Measurements from ENCODE around the gene ZFYVE9. TPM values are rescaled to one million over a fixed set of nuclear protein-coding genes. Genes with fewer than 3 reads are reported as not detected.

Gene ZFYVE9
- total and polyA plus RNA-seq, 2 experiments from 2014 or later = 5.4 to 27.3 TPM

GRCh38 chr1:52386458-52386857, 244.6 kb downstream of the ZFYVE9 start (continued):
- TF ChIP-seq ZNF462 (CRISPR knock-in tag; IDR thresholded peaks at IDR 0.05) (no peak), JUNB (IDR thresholded peaks at IDR 0.05; ENCODE audit: unreplicated experiment) (no peak)

GRCh38 chr1:52393174-52393573, 251.3 kb downstream of the ZFYVE9 start:
- no peak overlapping the region for H3K4me2 ChIP-seq
- no peaks in the 10 kb centered on the region for H3K27me3 ChIP-seq (ENCODE audit: insufficient read depth)
- peaks cover 40% of the 10 kb centered on the region for H4K20me1 ChIP-seq (replicated peaks; ENCODE audit: insufficient read depth)
- Mint-ChIP-seq H3K9me3 (no peaks in the 10 kb centered on the region), H3K36me3 (ENCODE audit: low read depth) (peaks cover 89% of the 10 kb centered on the region), H3K4me3 (no peak overlapping the region), H3K27ac (no peak overlapping the region), H3K4me1 (no peaks in the 10 kb centered on the region), H3K27me3 (ENCODE audit: insufficient read depth, low read depth, poor library complexity) (no peaks in the 10 kb centered on the region)
- H2AFZ ChIP-seq = no peak overlapping the region
- no peaks in the 10 kb centered on the region for H3K4me1 ChIP-seq (ENCODE audit: insufficient read depth)
- no peaks in the 10 kb centered on the region for H3K9me2 ChIP-seq (ENCODE audit: insufficient read depth)
- TF ChIP-seq EZH2phosphoT487 (IDR thresholded peaks at IDR 0.05; ENCODE audit: unreplicated experiment) = no peak
- TF ChIP-seq STAT1 (IDR thresholded peaks at IDR 0.05; ENCODE audit: unreplicated experiment) = no peak
- no peak for TF ChIP-seq JUNB (IDR thresholded peaks at IDR 0.05; ENCODE audit: unreplicated experiment)
- TF ChIP-seq ZNF114 (CRISPR knock-in tag; IDR thresholded peaks at IDR 0.05) = no peak
- no peak for TF ChIP-seq POLR2AphosphoS5 (IDR thresholded peaks at IDR 0.05; ENCODE audit: low read depth)
- TF ChIP-seq NANOG (IDR thresholded peaks at IDR 0.05; ENCODE audit: borderline replicate concordance) = no peak
- TF ChIP-seq, protein P1, sequence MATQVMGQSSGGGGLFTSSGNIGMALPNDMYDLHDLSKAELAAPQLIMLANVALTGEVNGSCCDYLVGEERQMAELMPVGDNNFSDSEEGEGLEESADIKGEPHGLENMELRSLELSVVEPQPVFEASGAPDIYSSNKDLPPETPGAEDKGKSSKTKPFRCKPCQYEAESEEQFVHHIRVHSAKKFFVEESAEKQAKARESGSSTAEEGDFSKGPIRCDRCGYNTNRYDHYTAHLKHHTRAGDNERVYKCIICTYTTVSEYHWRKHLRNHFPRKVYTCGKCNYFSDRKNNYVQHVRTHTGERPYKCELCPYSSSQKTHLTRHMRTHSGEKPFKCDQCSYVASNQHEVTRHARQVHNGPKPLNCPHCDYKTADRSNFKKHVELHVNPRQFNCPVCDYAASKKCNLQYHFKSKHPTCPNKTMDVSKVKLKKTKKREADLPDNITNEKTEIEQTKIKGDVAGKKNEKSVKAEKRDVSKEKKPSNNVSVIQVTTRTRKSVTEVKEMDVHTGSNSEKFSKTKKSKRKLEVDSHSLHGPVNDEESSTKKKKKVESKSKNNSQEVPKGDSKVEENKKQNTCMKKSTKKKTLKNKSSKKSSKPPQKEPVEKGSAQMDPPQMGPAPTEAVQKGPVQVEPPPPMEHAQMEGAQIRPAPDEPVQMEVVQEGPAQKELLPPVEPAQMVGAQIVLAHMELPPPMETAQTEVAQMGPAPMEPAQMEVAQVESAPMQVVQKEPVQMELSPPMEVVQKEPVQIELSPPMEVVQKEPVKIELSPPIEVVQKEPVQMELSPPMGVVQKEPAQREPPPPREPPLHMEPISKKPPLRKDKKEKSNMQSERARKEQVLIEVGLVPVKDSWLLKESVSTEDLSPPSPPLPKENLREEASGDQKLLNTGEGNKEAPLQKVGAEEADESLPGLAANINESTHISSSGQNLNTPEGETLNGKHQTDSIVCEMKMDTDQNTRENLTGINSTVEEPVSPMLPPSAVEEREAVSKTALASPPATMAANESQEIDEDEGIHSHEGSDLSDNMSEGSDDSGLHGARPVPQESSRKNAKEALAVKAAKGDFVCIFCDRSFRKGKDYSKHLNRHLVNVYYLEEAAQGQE (IDR thresholded peaks at IDR 0.05; ENCODE audit: unreplicated experiment) = no peak
- TF ChIP-seq ZNF331 (CRISPR knock-in tag; IDR thresholded peaks at IDR 0.05; ENCODE audit: low read depth) = no peak
- TF ChIP-seq ETS1 (IDR thresholded peaks at IDR 0.05) = no peak
- TF ChIP-seq, protein P2, sequence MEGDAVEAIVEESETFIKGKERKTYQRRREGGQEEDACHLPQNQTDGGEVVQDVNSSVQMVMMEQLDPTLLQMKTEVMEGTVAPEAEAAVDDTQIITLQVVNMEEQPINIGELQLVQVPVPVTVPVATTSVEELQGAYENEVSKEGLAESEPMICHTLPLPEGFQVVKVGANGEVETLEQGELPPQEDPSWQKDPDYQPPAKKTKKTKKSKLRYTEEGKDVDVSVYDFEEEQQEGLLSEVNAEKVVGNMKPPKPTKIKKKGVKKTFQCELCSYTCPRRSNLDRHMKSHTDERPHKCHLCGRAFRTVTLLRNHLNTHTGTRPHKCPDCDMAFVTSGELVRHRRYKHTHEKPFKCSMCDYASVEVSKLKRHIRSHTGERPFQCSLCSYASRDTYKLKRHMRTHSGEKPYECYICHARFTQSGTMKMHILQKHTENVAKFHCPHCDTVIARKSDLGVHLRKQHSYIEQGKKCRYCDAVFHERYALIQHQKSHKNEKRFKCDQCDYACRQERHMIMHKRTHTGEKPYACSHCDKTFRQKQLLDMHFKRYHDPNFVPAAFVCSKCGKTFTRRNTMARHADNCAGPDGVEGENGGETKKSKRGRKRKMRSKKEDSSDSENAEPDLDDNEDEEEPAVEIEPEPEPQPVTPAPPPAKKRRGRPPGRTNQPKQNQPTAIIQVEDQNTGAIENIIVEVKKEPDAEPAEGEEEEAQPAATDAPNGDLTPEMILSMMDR (conservative IDR thresholded peaks at IDR 0.05; ENCODE audit: low read depth in 2 of 2) = no peak
- peaks cover 67% of the 10 kb centered on the region for H3K79me2 ChIP-seq (replicated peaks; ENCODE audit: insufficient read depth)
- ATAC-seq (no peak), DNase-seq (ENCODE audit: low spot score) (no peak)
- no peak overlapping the region for H3K27ac ChIP-seq (ENCODE audit: low read depth)
- H3F3A ChIP-seq (replicated peaks; ENCODE audit: low read depth) = no peaks in the 10 kb centered on the region; the same call in 1 of the 2 replicates
- H3K36me3 ChIP-seq (ENCODE audit: insufficient read depth) = peaks cover 70% of the 10 kb centered on the region
- H3K4me3 ChIP-seq = no peak overlapping the region

All from GM23338 (cell line).